HG03095 (cell line): Measurements from ENCODE around the gene CYYR1.

Experiments
- ATAC-seq: cut with Tn5 transposase; IDR thresholded peaks from one replicate; pipeline ENCODE4 v1.9.1; 2021; ENCODE audit warnings: moderate library complexity; ENCODE audit not compliant: unreplicated experiment

CYYR1 gene

DNA sequence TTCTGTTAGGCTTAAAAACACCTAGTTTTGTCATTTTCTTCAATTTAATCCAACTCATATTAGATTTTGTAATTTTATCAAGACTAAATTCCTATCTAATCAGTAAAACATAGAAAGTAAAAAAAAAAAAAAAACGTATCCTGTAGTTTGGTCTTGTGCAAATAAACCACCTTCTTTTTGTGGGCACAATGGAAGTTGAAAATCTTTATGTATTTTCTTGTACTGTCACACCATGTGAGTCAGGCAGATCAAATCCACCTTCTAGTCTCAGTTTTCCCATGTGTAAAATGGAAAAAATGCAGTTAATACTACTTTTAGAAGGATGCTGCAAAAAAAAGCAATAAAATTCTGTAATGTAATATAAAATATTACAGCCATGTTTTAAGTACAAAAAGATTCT is 129.8 kb downstream of the CYYR1 start:
- ATAC-seq: no peak

DNA sequence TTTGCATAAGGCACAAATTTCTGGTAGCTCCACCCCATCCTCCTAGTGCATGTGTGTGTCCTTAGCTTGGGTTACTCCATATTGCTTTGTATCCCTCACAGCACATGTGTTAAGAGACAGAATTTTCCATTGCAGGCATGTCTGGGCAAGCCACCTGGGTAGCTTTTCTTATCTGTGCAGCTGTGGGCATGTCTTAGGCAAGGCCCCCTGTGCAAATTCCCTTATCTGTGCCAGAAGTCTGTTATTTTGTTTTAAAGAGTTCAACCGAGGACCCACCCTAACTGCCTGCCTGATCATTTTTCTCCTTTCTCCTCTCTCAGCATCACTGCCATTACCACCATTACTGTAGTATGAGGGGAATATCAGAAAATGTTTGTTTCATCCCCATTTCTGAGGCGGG is 131.9 kb downstream of the CYYR1 start:
- ATAC-seq: no peak

DNA sequence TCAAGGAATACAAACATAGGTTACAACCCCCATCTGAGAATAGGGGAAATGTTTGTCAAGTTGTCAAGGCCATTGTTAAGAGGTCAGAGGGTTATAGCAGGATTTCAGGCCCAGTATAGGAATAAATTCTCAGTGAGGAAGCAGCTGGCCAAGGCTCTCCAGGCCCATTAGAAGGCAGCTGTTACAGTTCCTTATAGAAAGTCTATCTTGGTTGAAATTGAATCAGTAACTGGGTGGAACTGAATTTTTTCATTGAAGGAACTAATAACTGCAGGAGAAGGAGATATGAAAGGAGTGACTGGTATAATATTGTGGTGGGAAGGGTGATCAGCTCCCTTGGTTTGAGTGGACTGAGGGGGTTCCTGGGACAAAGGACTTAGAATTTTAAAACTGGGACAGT is 134.1 kb downstream of the CYYR1 start:
- no peak for ATAC-seq

DNA sequence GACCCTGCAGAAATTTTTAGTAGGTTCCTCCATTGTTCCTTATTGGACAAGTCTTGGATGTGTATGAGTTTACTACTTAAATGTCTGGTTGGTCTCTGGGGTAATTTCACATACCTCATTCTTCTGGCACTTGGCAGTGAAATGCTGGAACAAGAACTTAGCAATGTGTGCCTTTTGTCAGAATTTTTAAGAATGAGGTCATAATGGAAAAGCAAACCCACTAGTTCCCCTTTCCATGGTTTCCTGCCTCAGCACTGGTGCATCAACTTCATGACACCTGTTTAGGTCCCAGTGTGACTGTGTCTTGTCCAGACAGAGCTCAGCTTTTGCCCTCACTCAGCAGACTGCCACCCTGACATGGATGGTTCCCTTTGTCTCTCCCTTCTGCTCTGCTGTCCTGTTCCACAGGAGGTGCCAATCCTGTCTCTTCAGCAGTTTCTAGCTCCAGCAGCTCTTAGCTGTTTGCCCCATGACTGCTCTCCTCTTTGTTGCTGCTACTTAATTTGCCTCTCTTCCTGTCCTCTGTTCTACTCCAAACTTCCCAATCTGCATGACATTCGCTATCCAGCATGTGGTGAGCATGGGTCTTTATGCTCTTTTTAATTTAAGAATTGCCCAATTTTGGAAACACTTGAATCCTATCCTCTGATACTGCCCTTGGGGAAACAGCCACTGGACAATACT is 135.6 kb downstream of the CYYR1 start:
- ATAC-seq: no peak

DNA sequence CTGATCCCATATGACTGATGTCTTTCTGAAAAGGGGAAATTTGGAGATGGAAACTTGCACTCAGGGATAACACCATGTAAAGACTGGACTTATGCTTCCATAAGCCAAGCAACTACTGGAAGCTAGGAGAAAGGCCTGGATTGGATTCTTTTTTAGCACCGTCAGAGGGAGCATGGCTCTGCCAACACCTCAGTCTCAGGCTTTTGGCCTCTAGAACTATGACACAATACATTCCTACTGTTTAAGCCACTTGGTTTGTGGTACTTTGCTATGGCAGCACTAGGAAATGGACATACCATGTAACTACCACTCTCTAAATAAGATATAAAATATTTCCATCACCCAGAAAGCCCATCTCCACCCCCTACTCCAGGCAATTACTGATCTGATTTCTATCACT is 139.7 kb downstream of the CYYR1 start:
- ATAC-seq: no peak

DNA sequence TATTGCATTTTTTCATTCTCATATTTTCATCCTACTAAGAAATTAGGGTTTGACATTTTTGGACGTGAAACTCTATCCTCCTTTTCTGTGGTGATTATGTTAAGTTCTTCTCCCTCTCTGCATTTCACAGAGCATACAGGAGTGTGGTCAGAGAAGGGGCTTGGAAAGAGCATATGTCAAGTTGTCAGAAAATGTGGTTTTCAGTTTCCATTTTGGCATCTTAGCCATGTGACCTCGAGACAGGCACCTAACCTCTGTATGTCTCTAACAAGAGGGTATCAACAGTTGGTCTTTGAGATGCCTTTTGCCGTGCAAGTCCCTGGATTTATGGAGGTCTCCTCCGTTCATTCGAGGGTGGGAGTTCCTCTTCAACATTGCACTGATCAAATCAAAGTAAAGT is 140.7 kb downstream of the CYYR1 start:
- ATAC-seq: no peak

- no peak for ATAC-seq
Observed at GRCh38 chr21:26425576-26425975, 147.5 kb downstream of the CYYR1 start.

GRCh38 chr21:26423511-26423910 is 149.6 kb downstream of the CYYR1 start:
- ATAC-seq: no peak

DNA sequence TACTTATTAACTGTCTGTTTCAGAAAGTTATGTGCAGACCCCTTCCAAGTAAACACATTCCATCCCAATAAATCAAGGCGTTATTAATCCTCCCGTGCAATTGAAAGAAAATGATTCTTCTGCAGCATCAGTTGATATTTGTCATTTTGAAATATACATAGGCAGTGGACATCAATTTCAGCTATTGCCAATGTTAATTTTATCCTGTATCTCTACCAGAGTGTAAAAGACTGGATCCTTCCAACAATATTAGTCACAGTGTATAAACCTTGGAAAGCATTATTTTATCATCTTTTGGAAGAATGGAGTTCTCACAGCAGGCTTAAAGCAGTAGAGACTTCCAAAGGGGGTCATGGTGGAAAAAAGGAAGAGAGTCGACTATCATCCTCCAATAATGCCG is 150.4 kb downstream of the CYYR1 start:
- no peak for ATAC-seq

DNA sequence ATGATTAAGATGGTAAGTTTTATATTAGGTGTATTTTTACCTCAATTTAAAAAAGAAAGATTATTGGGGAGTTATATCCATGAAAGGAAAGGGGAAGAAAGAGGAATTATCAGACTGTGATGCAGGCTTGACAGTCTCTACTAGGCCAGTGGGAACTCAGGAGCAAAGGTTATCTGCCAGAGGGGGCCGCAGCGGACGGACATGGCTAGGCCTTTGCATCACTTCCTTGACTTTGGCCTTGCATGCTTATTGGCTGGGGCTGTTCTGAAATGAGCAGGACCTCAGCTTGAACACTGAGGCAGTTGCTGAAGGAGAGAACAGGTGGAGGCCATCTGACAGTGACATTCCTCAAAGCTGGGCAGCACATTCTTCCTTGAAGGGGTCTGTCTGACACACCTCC is 150.9 kb downstream of the CYYR1 start:
- no peak for ATAC-seq

GRCh38 chr21:26421724-26422123 is 151.4 kb downstream of the CYYR1 start:
- ATAC-seq: no peak
